Fibroblast of skin of left quadriceps (primary cell): Measurements from ENCODE around the gene AKR1B15.
"Not testable (repeated sequence)": the region's sequence is repeated elsewhere in the genome, so short reads cannot be mapped to it uniquely, and the experiment has no call there.

Experiments
- DNase-seq, 2 experiments: peaks; one replicate each; pipeline ENCODE4 v3.0.0-alpha.2; 2013; ENCODE audit warnings: low read depth in 2 of 2

AKR1B15 gene

GRCh38 chr7:134532180-134532953 lies 16.5 kb upstream of the AKR1B15 start:
- DNase-seq, result no peak

GRCh38 chr7:134532954-134533218 lies 16.0 kb upstream of the AKR1B15 start:
- DNase-seq, result no peak

- DNase-seq, result no peak
These were observed 15.6 kb upstream of the AKR1B15 start for GRCh38 chr7:134533288-134533771.

GRCh38 chr7:134534633-134535032 lies 14.3 kb upstream of the AKR1B15 start:
- DNase-seq, result no peak

GRCh38 chr7:134535272-134535918 lies 13.5 kb upstream of the AKR1B15 start:
- DNase-seq, result no peak

- no peak for DNase-seq
These were observed 13.0 kb upstream of the AKR1B15 start for GRCh38 chr7:134535919-134536299.

- not testable (repeated sequence) for DNase-seq
These were observed 12.4 kb upstream of the AKR1B15 start for GRCh38 chr7:134536558-134536957.

GRCh38 chr7:134537273-134537781 lies 11.6 kb upstream of the AKR1B15 start:
- DNase-seq, result not testable (repeated sequence)

GRCh38 chr7:134539380-134540004 lies 9.4 kb upstream of the AKR1B15 start:
- DNase-seq, result no peak

- not testable (repeated sequence) for DNase-seq
These were observed 7.3 kb upstream of the AKR1B15 start for GRCh38 chr7:134541501-134542194.

GRCh38 chr7:134542195-134542771 lies 6.6 kb upstream of the AKR1B15 start:
- DNase-seq, result no peak

- no peak for DNase-seq
These were observed 3.5 kb upstream of the AKR1B15 start for GRCh38 chr7:134545380-134545779.

- no peak for DNase-seq
These were observed 3.0 kb upstream of the AKR1B15 start for GRCh38 chr7:134545918-134546317.

GRCh38 chr7:134546955-134547354 lies 2.0 kb upstream of the AKR1B15 start:
- no peak for DNase-seq

GRCh38 chr7:134547397-134548054 lies 1.4 kb upstream of the AKR1B15 start:
- peak; percentile 26 for DNase-seq

- no peak for DNase-seq
These were observed 456 bp downstream of the AKR1B15 start for GRCh38 chr7:134549366-134549765.

- no peak for DNase-seq
These were observed 3.2 kb downstream of the AKR1B15 start for GRCh38 chr7:134552105-134552504.

- no peak for DNase-seq
These were observed 5.1 kb downstream of the AKR1B15 start for GRCh38 chr7:134553976-134554375.

GRCh38 chr7:134554417-134554966 lies 5.6 kb downstream of the AKR1B15 start:
- no peak for DNase-seq

GRCh38 chr7:134557391-134557790 lies 8.5 kb downstream of the AKR1B15 start:
- no peak for DNase-seq

GRCh38 chr7:134558370-134558769 lies 9.5 kb downstream of the AKR1B15 start:
- DNase-seq, result no peak
